GM12892 (cell line): Measurements from ENCODE around the gene TMEM207.
A peak's percentile ranks its signal among the peaks of the same experiment; 100 is the strongest.

Source experiments
- DNase-seq: peaks from one replicate; pipeline ENCODE4 v3.0.0; 2011; ENCODE audit not compliant: insufficient read length
- FAIRE-seq: peaks from 2 replicates; lab custom pipeline; 2011; peaks lifted over from hg19 to GRCh38; lab: Jason Lieb, UNC
- POLR2A ChIP-seq: IDR thresholded peaks from 2 replicates; pipeline ENCODE4 v1.6.1; 2011; ENCODE audit warnings: low read depth, low read length, control low read depth
- POLR2AphosphoS5 ChIP-seq: IDR thresholded peaks from 2 replicates; pipeline ENCODE4 v1.6.1; 2011; ENCODE audit warnings: low read depth, low read length, control low read depth
- TAF1 ChIP-seq: IDR thresholded peaks from 2 replicates; pipeline ENCODE4 v1.6.1; 2011; ENCODE audit warnings: low read depth, mild to moderate bottlenecking, control low read depth, low read length, borderline replicate concordance

The TMEM207 gene

DNA sequence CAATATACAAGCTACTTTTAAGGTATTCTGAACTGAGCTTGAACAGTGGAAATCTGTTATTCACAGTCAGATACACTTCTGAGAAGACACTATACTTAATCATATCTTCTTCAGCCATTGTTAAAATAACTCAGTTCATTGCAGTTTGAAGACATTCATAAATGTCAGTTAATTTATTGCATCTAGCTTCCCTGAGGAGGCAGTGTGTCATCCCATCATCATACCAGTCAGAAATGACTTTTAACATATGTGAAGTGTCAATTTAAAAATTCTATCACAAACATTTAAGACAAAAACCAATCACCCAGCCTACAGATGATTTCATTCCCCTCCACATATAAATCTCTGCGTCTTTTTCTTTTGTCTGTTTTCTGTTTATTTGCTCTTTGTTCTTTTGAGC is 7.5 kb downstream of the TMEM207 start:
- DNase-seq (no peak), FAIRE-seq (no peak)
- TF ChIP-seq POLR2AphosphoS5: no peak
- no peak for TF ChIP-seq POLR2A
- TF ChIP-seq TAF1: no peak

DNA sequence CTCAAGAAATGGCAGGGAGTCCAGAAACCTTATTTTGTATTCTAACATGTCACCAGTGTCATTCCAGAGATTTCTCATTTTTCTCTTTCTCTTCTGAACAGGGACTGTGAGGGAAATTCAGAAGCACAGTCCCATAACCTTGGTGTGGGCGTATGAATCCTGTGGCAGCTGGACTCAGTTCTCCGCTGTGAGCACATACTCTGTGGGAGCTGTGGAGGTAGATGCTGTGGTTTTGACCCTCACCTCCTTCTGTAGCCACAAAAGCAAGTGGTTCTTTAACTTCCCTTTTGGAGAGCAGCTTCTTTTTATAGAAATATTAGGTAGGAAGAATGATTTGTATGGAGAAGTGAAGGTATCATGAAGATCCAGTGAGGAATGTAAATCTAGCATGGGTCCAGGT is 13.4 kb downstream of the TMEM207 start:
- no peak for DNase-seq
- FAIRE-seq: no peak
- TF ChIP-seq TAF1: no peak
- TF ChIP-seq POLR2A: no peak
- TF ChIP-seq POLR2AphosphoS5: no peak

DNA sequence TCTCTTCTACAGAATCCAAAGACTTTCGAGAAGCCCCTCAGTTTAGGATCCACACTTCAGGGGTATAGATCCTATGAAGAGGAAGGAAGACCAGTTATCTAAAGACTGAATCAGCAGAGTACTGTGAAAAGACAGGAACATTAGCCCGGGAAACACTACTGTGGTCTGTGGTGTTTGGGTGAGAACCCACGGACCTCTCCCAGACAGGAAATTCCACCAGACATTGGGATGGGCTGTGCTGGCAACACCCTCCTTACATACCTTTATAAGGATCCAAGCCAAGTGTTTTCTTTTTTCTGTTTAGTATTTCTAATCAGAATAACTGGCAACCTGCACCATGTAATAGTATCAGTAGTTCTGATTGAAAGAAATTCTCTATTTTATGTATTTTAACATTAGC is 14.1 kb downstream of the TMEM207 start:
- FAIRE-seq (no peak), DNase-seq (no peak)
- no peak for TF ChIP-seq POLR2A
- TF ChIP-seq POLR2AphosphoS5: no peak
- no peak for TF ChIP-seq TAF1

DNA sequence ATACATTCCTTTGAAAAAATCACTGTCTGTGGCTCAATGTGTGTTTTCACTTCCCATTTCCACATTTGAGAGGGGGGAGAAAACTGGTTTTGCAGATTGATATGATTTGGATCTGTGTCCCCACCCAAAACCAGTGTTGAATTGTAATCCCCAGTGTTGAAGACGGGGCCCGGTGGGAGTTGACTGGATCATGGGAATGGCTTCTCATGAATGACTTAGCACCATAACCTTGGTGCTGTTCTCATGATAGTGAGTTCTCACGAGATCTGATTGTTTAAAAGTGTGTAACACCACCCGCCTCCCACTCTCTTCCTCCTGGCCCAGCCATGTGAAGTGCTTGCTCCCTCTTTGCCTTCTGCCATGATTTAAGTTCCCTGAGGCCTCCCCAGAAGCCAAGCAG is 16.1 kb downstream of the TMEM207 start:
- no peak for TF ChIP-seq TAF1
- no peak for TF ChIP-seq POLR2AphosphoS5
- TF ChIP-seq POLR2A: no peak
- DNase-seq: no peak
- no peak for FAIRE-seq

DNA sequence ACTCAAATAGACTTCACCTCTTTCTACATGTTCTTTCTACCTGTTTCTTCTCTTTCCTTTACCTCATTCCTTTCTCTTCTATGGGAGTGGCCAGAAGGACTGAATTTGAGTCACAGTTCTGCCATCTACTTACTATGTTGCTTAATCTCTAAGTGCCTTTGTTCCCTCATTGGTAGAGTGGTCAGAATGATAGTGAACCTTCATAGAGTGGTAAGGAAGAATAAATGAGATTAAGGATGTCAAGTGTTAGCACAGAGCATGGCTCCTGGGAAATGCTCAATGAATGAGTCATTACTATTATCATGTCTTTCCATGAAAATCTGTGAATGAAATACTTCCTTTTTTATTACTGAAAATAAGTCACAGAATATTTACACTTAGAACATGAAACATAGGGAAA is 17.5 kb downstream of the TMEM207 start:
- DNase-seq (no peak), FAIRE-seq (no peak)
- no peak for TF ChIP-seq POLR2AphosphoS5
- no peak for TF ChIP-seq TAF1
- TF ChIP-seq POLR2A: no peak

DNA sequence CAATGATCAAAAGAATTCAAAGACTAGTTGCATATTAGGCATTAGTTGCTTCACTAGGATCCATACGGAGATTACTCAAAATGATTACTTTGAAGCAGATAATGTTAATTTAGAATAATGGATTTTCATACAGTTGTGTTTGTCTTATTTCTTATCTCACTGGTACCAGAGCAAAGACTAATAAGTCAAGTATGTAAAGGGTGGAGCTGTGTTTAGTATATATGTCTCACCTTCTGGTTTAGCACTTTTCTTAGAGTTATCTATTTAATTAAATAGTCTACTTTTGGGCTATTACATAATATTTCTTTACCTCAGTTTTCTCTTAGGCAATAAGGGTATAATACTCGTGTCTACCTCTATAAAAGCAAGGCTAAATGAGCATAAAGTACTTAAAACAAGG is 18.8 kb downstream of the TMEM207 start:
- TF ChIP-seq TAF1 (no peak), POLR2A (no peak), POLR2AphosphoS5 (no peak)
- FAIRE-seq (no peak), DNase-seq (no peak)

DNA sequence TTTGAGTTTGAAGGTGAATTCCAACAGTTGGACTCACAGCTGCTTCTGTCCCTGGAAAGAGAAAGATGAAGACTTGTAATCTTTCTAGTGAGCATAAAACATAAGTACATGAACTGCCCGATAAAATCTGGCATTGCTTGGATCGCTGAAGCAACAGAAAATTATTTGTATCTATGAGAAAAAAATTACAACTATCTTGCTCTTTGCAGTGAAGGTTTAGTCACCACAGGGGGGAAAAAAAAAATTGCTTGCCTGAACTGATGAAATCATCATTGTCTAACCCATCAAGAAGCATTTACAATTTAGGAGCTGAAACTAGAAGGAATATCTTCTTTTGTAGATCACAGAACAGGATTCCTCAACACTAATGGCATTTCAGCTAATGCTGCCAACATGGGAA is 20.0 kb downstream of the TMEM207 start:
- TF ChIP-seq POLR2AphosphoS5 (no peak), TAF1 (no peak), POLR2A (no peak)
- DNase-seq (no peak), FAIRE-seq (no peak)

DNA sequence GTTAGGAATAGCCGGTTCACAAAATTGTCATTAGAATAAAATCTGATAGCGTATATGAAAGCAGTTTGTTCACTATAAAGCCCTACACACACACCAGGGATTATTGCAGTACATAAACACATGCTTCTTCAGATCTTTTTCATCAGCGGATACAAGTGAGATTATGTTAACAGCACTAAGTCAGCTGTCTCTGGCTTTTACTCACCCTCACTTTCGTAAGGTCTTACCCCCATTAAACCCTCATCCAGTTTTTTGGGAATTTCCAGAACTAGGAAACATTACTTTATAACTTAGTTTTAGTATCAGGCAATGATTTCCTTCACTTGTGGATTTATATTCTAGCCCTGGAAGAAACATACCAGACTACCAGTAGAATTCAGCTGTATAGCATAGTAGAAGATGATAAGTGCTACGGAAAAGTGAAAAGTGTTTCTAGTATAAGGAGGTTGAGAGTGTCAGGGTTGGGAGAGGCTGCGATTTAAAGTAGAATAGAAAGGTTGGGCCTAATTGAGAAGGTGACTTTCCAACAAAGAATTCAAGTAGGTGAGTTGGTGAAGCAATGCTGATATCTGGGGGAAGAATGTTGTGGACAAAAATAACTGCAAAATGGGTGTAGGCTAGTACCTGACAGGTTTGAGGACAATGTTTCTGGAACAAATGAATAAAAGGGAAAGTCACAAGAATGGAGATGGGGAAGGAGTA is 22.7 kb downstream of the TMEM207 start:
- TF ChIP-seq TAF1 (no peak), POLR2A (no peak)
- DNase-seq (no peak), FAIRE-seq (peak; percentile 14)

DNA sequence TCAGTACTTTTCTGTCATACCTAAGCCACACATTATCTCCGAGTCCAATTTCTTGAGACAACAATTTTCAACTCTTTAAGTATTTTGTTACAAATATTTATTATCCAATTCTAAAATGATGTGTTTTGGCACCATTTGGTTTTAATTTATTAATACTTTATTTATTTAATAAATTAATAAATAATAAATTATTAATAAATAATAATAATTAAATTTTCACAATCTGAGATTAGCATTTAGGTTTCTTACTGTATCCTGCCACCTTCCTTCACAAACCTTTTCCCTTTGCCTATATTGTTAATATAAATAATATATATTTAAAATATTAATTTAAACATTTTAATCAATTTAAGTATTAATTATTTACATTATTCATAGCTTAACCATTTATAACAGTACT is 23.9 kb downstream of the TMEM207 start:
- FAIRE-seq (no peak), DNase-seq (no peak)
- no peak for TF ChIP-seq POLR2AphosphoS5
- TF ChIP-seq POLR2A: no peak

DNA sequence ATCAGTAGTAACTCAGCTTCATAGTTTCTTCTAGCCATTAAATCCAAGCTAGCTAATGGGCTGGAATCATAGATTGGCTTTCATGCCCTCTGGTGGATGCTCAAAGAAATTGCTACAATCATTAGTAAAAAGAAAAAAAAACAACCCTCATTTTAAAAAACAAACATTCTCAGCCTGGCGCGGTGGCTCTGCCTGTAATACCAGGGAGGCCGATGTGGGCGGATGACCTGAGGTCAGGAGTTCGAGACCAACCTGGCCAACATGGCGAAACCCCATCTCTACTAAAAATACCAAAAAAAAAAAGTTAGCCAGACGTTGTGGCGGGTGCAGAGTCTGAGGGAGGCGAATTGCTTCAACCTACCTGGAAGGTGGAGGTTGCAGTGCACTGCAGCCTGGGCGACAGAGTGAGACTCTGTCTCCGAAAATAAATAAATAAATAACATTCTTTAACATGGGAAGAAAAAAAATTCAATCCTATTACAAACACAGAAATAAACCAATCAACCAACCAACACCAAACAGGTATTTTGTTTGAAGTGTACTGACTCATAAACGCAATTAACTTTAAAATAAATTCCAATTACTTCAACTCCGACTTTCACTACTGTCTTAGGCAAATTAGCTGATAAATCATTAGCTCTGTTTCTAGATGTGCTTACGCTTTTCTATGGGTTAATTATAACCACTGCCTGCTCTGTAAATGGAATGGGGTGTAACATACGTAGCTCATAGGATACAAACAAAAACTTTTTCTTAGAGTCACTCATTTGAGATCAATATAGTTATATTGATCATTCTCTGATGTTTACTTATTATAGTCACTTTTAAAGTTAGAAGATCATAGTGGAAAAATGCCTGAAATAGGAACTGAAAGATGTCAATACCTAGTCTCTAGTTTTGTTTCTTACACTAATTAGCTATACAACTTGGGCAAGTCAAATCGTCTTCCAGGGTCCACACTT is 24.9 kb downstream of the TMEM207 start:
- DNase-seq (no peak), FAIRE-seq (peak; percentile 87)
- TF ChIP-seq POLR2AphosphoS5 (no peak), TAF1 (no peak), POLR2A (no peak)

DNA sequence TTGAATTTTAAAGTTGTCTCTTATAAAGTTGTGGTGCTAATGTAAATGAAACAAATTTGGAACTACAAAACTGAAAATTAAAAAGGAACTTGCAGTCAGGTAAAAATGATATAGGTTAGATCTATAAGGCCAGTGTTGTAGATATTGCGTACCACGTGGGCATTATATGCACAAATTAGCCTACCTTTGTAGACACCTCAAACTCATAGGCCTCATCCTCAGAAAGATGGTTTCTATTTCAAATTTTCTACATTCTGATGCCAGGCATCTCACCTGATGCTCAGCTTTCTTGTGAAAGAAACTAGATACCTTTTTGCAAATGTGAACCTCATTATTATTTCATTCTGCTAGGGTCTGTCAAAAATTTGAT is 25.6 kb downstream of the TMEM207 start:
- TF ChIP-seq POLR2A (no peak), POLR2AphosphoS5 (no peak), TAF1 (no peak)
- DNase-seq (no peak), FAIRE-seq (no peak)

DNA sequence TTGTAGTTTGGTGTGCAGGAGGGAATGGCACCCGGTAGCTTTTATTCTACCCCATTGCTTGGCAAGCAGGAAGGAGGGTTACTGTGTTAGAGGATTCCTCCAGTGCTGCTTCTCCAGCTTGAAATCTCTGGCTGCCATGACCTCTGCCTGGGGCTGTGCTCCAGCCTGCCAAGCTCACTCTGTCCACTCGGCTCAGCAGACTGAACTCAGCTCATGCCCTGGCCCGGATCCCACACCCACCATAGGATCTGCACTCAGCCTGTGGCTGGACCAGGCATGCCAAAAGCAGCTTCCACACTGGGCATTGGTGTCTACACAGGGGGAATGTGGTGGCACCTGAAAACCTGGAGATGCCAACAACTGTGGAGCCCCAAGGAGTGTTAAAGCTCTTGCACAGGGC is 35.4 kb downstream of the TMEM207 start:
- TF ChIP-seq POLR2A: no peak
- TF ChIP-seq POLR2AphosphoS5: no peak
- no peak for TF ChIP-seq TAF1
- DNase-seq: no peak
- no peak for FAIRE-seq
